ENCODE data around the gene PLCG1.

PLCG1 gene

DNA sequence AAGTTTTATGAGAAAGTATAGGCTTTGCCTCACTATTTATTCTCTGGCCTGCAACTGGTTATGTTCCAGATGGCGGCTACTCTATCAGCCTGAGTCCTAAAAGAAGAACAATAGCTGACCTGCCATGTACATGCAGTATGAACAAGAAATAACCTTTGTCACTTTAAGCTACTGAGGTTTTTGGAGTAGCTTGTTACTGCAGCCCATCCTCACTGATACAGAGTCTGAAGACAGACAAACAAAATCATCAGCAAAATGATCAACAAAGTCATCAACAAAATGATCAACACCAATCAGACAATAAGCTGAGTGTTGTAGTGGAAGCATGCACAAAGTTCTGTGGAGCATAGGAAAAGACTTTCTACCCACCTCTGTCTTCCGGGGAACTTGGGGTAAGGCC lies 82.5 kb downstream of the PLCG1 start:
- DNase-seq, result no peak

DNA sequence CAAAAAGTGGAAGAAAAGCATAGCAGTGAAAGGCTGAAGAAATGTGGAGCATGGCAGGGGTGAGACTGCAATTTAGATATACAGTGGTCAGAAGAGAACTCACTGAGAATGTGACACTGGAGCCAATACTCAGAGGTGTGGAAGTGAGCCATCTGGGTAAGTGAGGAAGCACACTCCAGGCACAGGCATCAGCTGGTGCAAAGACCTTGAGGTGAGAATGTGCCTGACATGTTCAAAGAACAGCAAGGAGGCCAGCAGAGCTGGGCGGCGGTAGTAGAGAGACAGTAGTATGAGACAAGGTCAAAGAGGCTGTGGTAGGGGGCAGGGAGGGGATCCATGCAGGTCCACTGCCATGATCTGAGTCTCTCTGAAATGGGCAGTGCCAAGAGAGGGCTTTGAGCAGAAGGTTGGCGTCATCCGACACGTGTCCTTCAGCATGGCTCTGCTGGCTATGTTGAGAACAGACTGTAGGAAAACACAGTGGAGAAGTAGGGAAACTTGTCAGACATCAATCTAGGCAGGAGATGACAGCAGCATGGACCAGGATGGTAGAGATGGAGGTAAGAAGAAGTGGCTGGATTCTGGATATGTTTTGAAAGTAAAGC lies 84.4 kb downstream of the PLCG1 start:
- DNase-seq, result no peak

DNA sequence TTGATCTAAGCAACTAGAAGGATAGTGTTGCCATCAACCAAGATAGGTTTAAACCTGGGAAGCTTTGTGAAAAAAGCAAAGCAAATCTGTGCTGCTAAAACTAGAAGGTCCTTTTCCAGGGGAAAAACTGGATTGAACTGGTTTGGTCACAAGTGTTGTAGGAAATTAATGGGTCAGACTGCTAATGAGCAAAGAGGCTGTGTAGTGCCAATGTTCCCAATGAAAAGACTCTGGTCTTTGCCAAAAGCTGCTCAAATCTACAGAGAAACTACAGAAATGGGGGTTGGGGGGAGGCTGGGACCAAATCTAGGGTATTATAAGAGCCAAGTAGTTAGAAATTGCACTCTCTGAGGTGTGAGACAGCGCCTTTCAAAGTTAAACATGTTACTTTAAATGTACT lies 85.0 kb downstream of the PLCG1 start:
- DNase-seq, result no peak

DNA sequence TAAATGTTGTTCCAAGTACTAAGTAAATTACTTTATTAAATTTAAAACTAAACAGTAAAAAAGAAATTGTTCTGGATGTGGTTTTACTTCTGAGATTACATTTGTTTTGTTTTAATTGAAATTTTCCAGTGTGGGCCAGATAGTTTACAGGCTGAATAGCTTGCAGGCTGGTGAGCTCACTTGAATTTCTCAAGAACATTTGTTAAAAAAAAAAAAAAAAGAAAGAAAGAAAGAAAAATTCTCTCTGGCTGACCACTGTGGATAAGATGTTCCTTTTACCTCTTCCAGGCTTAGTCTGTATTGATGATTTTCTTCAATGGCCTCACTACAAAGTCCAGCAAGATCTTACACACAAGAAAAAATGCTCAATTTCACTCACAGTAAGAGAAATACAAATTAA lies 85.4 kb downstream of the PLCG1 start:
- no peak for DNase-seq

DNA sequence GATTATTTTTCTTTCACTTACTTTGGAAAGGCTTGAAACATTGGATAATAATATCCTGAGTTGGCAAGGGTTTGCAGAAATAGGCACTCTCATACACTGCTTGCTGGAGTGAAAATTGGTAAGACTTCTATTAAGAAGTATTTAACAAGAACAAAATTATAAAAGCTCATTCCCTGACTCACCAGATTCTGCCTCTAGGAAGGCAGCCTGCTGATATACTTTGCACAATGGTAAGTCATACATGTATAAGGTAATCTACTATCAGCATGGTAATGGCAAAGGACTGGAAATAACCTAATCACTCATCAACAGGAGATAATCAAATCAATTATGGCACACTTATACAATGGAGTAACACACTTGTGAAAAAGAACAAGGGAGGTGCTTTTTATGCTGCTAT lies 85.8 kb downstream of the PLCG1 start:
- DNase-seq, result no peak

DNA sequence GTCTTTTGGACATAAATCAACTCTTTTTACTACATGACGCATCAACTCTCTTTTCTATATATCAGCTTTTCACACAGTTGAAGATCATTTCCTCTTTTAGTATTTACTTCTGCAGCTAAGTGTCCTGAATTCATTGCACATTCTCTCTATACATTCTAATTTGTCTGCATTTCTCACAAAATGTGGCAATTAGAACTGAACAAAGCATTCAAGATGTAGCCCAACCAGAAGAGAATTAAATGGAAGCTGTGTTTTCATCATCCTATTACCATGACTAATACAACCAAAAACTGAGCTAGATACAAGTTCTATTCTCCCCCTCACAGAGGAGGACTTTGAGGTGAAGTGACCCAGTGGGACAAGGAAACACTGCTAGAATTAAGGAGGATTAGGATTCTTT lies 86.9 kb downstream of the PLCG1 start:
- DNase-seq, result no peak

DNA sequence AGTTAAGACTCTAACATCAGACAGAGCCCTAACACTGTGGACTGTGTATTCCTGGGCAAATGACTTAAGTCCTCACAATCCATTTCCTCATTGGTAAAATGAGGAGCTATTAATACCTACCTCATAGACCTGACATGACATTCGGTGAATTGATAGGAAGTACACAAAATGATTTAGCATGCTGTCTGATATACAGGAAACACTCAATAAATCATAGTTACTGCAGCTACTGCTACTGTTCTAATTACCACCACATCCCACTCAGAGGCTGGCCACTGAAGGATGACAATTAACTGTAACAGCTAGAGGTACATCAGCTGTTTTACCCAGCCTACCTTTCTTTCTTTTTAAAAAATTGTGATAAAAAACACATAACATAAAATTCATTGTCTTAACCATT lies 87.7 kb downstream of the PLCG1 start:
- no peak for DNase-seq

DNA sequence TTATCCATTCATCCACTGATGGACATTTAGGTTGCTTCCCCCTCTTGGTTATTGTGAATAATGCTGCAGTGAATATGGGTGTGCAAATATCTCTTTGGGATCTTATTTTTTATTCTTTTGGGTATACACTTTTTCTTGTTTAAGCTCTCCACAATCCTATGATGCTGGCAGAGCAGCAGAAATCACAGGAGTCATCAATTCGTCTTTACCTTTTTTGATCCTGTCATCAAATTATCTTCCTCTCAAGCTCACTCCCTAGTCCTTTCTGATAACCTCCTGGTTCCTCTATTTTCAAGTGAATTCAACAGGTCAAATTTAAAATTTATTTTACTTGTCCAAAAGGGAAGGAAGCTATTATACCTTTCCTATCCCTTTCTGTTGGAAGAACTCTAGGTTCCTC lies 89.1 kb downstream of the PLCG1 start:
- DNase-seq, result no peak

All from activated effector memory CD4-positive, alpha-beta T cell treated with Interleukin-2 at 50 U/mL for 16 hours (primary cell).